Tibial nerve (tissue), 4 donors: ENCODE data around the gene DLK1.

ENCODE experiments used
- CTCF ChIP-seq, 5 experiments: fragments of 200-600 bp in 3 of 5; fragments of 450-650 bp in 2 of 5; sonication (generic) in 3 of 5; IDR thresholded peaks; one replicate each; pipeline ENCODE4 v1.5.1; 2016 to 2019; ENCODE audit warnings: antibody characterized with exemption in 5 of 5, mild to moderate bottlenecking in 3 of 5, moderate library complexity in 2 of 5
- EP300 ChIP-seq, 2 donors: sonication (generic); formaldehyde crosslinking; IDR thresholded peaks; one replicate each; pipeline ENCODE4 v1.6.1; 2017; ENCODE audit warnings: antibody characterized with exemption in 2 of 2, mild to moderate bottlenecking in 1 of 2
- POLR2A ChIP-seq, 2 donors: fragments of 450-650 bp; IDR thresholded peaks; one replicate each; pipeline ENCODE4 v1.6.1; 2017; ENCODE audit warnings: antibody characterized with exemption in 2 of 2, mild to moderate bottlenecking in 2 of 2, moderate library complexity in 2 of 2

- TF ChIP-seq POLR2A (IDR thresholded peaks at IDR 0.05) = no peak
- TF ChIP-seq CTCF (IDR thresholded peaks at IDR 0.05) = no peak
- no peak for TF ChIP-seq EP300 (IDR thresholded peaks at IDR 0.05)
Observed at GRCh38 chr14:100728962-100729361, 2.3 kb downstream of the DLK1 start.
